Esophagus (tissue), 2 donors: Measurements from ENCODE around the gene IFT122. TPM values are rescaled to one million over a fixed set of nuclear protein-coding genes. Genes with fewer than 3 reads are reported as not detected.

Source experiments
- H3K27ac ChIP-seq, 2 donors: one replicate each; pipeline ENCODE4 v1.5.1; 2013; ENCODE audit warnings: low read depth in 2 of 2, mild to moderate bottlenecking in 2 of 2, inconsistent platforms in 1 of 2, low read length in 1 of 2, moderate library complexity in 1 of 2
- H3K27me3 ChIP-seq, 2 donors: one replicate each; pipeline ENCODE4 v1.6.1; 2013; ENCODE audit warnings: low read length in 2 of 2, control low read depth in 1 of 2, mild to moderate bottlenecking in 1 of 2; ENCODE audit not compliant: insufficient read depth in 2 of 2, control insufficient read depth in 1 of 2
- H3K36me3 ChIP-seq, 2 donors: one replicate each; pipeline ENCODE4 v1.6.1; 2013; ENCODE audit warnings: low read length in 1 of 2; ENCODE audit not compliant: control insufficient read depth in 2 of 2, insufficient read depth in 2 of 2
- H3K4me1 ChIP-seq, 2 donors: one replicate each; pipeline ENCODE4 v1.6.1; 2013; ENCODE audit warnings: low read length in 1 of 2; ENCODE audit not compliant: control insufficient read depth in 2 of 2, insufficient read depth in 2 of 2
- H3K4me3 ChIP-seq, 2 donors: one replicate each; pipeline ENCODE4 v1.5.1; 2013; ENCODE audit warnings: low read length in 2 of 2, mild to moderate bottlenecking in 2 of 2, low read depth in 1 of 2, moderate library complexity in 1 of 2
- H3K9me3 ChIP-seq, 2 donors: one replicate each; pipeline ENCODE4 v1.6.1; 2013; ENCODE audit warnings: mild to moderate bottlenecking in 2 of 2, low read depth in 1 of 2, low read length in 1 of 2, moderate library complexity in 1 of 2; ENCODE audit not compliant: control insufficient read depth in 2 of 2, insufficient read depth in 1 of 2
- WGBS, 2 donors: extraction: QIAGEN DNeasy Blood & Tissue Kit; methylation state at CpG; one replicate each; pipeline ENCODE4 v1.1.7; 2013; 5-methylcytosine and 5-hydroxymethylcytosine counted together
- polyA plus RNA-seq, 2 donors: library from polyadenylated mRNA; stranded (reverse); fragments of 200-250 nt; gene quantifications; one replicate each; pipeline ENCODE4 v1.2.3, GENCODE V29; 2013
- donor health status: healthy with polysubstance abuse.
- donor health status: Bipolar disorder and iron deficiency.

The IFT122 gene
- polyA plus RNA-seq, 2 donors: 5.5 to 6.2 TPM

DNA sequence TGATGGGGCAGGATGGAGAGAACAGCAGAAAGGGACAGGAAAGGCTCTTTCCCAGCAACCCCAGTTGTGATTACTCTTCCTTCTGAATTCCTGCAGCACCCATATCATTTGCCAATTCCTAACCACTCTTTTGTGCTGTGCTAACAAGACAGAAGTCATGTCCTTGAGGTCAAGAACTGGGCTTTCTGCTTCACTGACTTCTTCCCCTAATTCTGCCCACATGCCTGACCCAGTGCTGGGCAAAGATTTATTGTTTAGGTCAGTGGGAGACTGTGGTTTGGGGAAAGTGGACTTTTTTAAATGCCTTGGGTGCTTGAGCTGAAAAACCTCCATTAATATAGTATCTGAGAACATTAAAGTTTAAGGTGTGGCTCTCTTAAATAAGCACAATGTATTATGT lies 7.4 kb upstream of the IFT122 start:
- Histone ChIP-seq H3K27me3 (no peaks in the 10 kb centered on the region), H3K4me1 (peaks cover 0 to 4% of the 10 kb centered on the region in 2 donors), H3K27ac (no peak overlapping the region), H3K36me3 (peaks cover 3 to 14% of the 10 kb centered on the region in 2 donors), H3K9me3 (no peaks in the 10 kb centered on the region), H3K4me3 (no peak overlapping the region)

GRCh38 chr3:129433565-129433964 lies 6.5 kb upstream of the IFT122 start:
- Histone ChIP-seq H3K4me1 (no peaks in the 10 kb centered on the region), H3K36me3 (peaks cover 3 to 14% of the 10 kb centered on the region in 2 donors), H3K27ac (no peak overlapping the region), H3K9me3 (no peaks in the 10 kb centered on the region), H3K4me3 (no peak overlapping the region), H3K27me3 (no peaks in the 10 kb centered on the region)
- 80 to 87% methylated on average over 5 of the region's 5 CpGs for WGBS, 2 donors

DNA sequence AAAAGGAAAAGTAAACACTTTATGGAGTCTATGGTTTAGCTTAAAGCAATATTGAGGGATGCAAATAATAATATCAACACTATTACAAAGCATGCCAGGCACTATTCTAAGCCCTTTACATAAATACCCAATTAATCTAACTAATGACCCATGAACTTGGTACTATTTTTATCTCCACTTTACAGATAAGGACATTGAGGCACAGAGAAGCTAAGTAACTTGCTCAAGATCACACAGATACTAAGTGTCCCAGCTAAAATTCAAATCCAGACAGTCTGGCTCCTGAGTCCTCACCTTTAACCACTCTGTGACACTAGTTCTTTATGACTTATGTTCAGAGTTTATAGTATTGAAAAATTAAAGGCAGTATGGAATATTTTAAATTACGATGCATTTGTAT lies 5.9 kb upstream of the IFT122 start:
- no peaks in the 10 kb centered on the region for H3K27me3 ChIP-seq
- WGBS, 2 donors: 97% methylated on average over 1 of the region's 1 CpG
- peaks cover 3 to 14% of the 10 kb centered on the region in 2 donors for H3K36me3 ChIP-seq
- no peak overlapping the region for H3K27ac ChIP-seq
- H3K9me3 ChIP-seq: no peaks in the 10 kb centered on the region
- H3K4me3 ChIP-seq: no peak overlapping the region
- no peaks in the 10 kb centered on the region for H3K4me1 ChIP-seq

GRCh38 chr3:129435367-129435766 lies 4.7 kb upstream of the IFT122 start:
- Histone ChIP-seq H3K4me1 (no peaks in the 10 kb centered on the region), H3K9me3 (no peaks in the 10 kb centered on the region), H3K4me3 (no peak overlapping the region), H3K36me3 (peaks cover 3 to 11% of the 10 kb centered on the region in 2 donors), H3K27me3 (no peaks in the 10 kb centered on the region), H3K27ac (no peak overlapping the region)
- 69 to 71% methylated on average over 1 of the region's 1 CpG for WGBS, 2 donors

- Histone ChIP-seq H3K9me3 (no peaks in the 10 kb centered on the region), H3K36me3 (peaks cover 0 to 3% of the 10 kb centered on the region in 2 donors), H3K4me1 (peaks cover 0 to 5% of the 10 kb centered on the region in 2 donors), H3K27ac (peak overlapping the region; percentile 91 to 94), H3K27me3 (no peaks in the 10 kb centered on the region), H3K4me3 (peak overlapping the region; percentile 91 to 97)
- WGBS, 2 donors: 0 to 1% methylated on average over 17 of the region's 17 CpGs
Observed at GRCh38 chr3:129439226-129439816, 703 bp upstream of the IFT122 start.

DNA sequence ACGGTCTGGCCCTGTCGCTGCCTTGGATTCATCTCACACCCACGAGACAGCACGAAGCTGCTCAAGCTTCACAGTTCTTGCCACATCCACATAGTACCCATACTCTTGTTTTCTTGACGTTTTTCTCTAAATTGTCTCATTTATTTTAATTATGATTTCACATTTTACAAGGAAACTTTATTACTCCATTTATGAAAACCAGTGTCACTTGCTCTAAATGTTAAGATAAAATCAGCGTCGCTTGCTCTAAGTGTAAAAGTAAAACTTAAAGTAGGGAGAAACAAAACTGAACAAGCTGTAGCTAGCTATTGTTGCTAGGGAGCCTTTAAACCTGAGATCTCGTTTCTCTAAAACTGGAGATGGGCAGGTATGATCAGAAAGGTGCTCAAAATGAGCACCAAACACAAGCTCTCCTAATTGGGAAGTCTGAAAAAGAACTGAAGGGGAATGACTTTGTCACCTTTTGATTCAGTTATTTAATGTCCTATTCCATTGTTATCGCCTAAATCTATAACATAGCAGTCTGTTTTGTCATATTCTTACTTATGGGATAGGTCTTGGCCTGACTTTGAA lies 680 bp downstream of the IFT122 start:
- no peaks in the 10 kb centered on the region for H3K27me3 ChIP-seq
- H3K36me3 ChIP-seq: peaks cover 0 to 3% of the 10 kb centered on the region in 2 donors
- no peaks in the 10 kb centered on the region for H3K9me3 ChIP-seq
- peaks cover 0 to 5% of the 10 kb centered on the region in 2 donors for H3K4me1 ChIP-seq
- 4 to 5% methylated on average over 9 of the region's 9 CpGs for WGBS, 2 donors
- H3K4me3 ChIP-seq: peak overlapping the region; percentile 91 to 97
- H3K27ac ChIP-seq: peak overlapping the region; percentile 94 to 97

DNA sequence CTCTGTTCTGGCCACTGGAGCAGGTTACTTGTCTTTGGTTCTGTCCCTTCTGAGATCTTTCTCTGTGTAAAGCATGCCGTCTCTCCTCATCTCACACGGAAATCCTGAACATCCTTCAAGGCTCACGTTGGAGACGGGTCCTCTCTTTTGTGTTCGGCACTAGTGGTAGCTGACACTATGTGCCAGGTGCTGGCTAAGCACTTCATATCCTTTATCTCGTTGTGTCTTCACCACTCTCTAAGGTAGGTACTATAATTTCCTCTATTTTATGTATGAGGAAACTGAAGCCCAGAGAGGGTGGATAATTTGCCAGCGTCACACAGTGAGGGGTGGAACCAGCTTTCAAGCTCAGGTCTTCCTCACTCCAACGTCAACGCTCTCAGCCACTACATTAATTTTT lies 1.2 kb downstream of the IFT122 start:
- Histone ChIP-seq H3K9me3 (no peaks in the 10 kb centered on the region), H3K4me3 (peak overlapping the region in 1 of 2 donors; percentile 97), H3K27ac (peak overlapping the region; percentile 70 to 94), H3K36me3 (no peaks in the 10 kb centered on the region), H3K27me3 (no peaks in the 10 kb centered on the region), H3K4me1 (peaks cover 0 to 5% of the 10 kb centered on the region in 2 donors)
- WGBS, 2 donors: 30 to 32% methylated on average over 9 of the region's 9 CpGs

GRCh38 chr3:129441782-129442181 lies 1.8 kb downstream of the IFT122 start:
- no peak overlapping the region for H3K27ac ChIP-seq
- WGBS, 2 donors: 32 to 33% methylated on average over 4 of the region's 4 CpGs
- H3K4me1 ChIP-seq: peaks cover 0 to 5% of the 10 kb centered on the region in 2 donors
- no peaks in the 10 kb centered on the region for H3K27me3 ChIP-seq
- no peaks in the 10 kb centered on the region for H3K9me3 ChIP-seq
- H3K36me3 ChIP-seq: no peaks in the 10 kb centered on the region
- no peak overlapping the region for H3K4me3 ChIP-seq

DNA sequence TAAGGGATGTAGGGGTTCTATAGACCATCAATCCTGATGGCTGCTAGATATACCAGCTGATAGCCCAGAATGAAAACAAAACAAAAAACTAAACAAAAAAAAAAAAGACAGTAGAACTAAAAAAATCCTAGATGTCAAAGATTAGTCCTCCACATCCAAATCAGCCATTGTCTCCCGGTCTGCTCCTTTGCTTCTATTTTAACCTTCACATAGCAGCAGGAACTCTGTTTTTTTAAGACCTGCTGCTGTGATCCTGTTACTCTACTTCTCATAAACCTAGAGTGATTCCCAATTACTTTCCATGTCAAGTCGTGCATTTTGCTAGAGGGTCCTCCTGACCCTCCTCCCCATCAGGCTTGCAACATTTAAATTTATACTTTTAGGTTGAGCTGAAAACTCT lies 2.5 kb downstream of the IFT122 start:
- no peak overlapping the region for H3K27ac ChIP-seq
- peaks cover 0 to 5% of the 10 kb centered on the region in 2 donors for H3K4me1 ChIP-seq
- H3K27me3 ChIP-seq: no peaks in the 10 kb centered on the region
- H3K36me3 ChIP-seq: no peaks in the 10 kb centered on the region
- 65 to 77% methylated on average over 2 of the region's 2 CpGs for WGBS, 2 donors
- H3K4me3 ChIP-seq: no peak overlapping the region
- H3K9me3 ChIP-seq: no peaks in the 10 kb centered on the region

DNA sequence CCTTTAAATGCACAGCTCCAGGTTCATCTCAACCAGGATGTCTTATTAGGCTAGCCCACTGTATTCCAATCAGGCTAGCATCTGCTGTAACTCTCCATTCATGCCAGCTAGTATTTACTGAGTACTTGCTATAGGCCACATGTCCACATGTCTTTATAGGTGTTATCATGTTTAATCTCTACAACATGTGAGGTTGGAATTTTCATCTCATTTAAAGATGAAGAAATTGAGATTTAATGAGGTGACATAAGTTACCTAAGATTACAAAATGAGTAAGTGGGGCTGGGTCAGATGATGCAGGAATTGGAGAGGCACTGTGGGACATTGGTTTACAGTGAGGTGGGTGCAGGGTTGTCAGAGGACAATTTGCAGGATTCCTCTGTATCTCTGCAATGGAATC lies 2.9 kb downstream of the IFT122 start:
- Histone ChIP-seq H3K9me3 (no peaks in the 10 kb centered on the region), H3K4me3 (no peak overlapping the region), H3K27me3 (no peaks in the 10 kb centered on the region), H3K4me1 (peaks cover 0 to 5% of the 10 kb centered on the region in 2 donors), H3K27ac (no peak overlapping the region), H3K36me3 (no peaks in the 10 kb centered on the region)
